GM19328 (cell line): ENCODE results near the gene ENTPD6.
"Not testable (repeated sequence)": the region's sequence is repeated elsewhere in the genome, so short reads cannot be mapped to it uniquely, and the experiment has no call there.

ENCODE experiments used
- ATAC-seq: cut with Tn5 transposase; IDR thresholded peaks from one replicate; pipeline ENCODE4 v1.9.1; 2021; ENCODE audit warnings: mild to moderate bottlenecking, moderate library complexity; ENCODE audit not compliant: unreplicated experiment

Gene ENTPD6

DNA sequence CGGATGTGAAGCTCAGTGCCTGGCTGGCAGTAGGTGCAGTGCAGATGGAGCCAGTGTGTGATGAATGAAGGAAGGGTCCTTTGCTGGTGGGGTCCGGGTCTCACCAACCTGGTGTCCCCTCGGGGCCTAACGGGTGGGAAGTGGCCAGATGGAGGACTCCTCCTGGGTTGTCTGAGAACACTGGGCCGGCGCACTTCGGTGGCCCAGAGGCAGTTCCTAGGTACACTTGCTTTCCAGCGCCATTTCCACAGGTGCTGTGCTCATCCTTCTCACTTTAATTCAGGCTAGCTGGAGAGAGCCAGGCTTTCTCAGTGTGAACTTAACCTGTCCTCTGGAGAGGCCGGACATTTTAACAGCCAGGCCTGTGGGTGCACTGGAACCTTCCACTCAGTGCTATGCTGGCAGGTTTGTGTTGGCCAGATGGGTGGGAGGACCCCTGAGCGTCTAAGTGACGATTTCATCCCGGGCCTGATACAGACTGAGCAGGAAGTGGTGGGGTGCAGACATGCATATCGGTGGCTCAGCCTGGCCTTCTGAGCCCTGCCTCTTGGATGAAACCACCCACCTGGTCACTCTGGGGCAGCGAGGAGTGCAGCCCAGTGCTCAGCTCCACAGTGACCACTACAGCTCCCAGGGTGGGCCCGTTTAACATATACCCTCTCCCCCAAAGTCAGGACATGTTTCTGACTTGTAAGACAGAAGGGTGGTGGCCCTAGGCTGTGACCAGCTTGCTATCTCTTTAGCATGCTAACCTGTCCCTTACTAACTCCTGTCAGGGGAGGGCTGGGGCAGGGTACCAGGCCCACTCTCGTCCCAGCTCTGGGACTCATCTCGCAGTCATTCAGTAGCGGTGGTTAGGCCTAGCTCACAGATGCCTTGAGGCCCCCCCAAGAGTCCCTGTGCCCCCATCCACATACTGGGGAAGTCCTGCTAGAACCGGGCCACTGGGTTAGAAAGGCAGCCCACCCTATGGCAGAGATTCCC is 44.2 kb downstream of the ENTPD6 start:
- no peak for ATAC-seq

DNA sequence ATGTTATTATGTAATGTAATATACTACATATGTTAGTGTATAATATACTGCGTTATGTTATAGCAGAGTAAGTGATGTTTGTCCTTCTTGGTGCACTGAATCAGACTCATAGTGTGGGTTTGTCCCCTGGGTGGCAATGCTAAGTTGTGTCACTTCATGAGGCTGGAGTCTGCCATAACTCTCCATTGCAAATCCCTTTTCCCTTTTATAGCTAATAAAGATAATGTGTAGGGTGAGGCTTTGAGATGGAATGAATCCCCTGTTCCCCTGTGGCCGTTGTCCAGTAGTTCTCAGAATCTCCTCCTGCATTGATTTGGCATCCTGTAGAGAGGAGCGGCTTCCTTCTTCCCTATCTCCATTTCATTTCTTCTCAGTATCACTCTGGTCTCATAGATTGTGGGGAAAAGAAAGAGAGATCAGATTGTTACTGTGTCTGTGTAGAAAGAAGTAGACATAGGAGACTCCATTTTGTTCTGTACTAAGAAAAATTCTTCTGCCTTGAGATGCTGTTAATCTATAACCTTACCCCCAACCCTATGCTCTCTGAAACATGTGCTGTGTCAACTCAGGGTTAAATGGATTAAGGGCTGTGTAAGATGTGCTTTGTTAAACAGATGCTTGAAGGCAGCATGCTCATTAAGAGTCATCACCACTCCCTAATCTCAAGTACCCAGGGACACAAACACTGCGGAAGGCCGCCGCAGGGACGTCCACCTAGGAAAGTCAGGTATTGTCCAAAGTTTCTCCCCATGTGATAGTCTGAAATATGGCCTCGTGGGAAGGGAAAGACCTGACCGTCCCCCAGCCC is 45.5 kb downstream of the ENTPD6 start:
- ATAC-seq, result not testable (repeated sequence)

DNA sequence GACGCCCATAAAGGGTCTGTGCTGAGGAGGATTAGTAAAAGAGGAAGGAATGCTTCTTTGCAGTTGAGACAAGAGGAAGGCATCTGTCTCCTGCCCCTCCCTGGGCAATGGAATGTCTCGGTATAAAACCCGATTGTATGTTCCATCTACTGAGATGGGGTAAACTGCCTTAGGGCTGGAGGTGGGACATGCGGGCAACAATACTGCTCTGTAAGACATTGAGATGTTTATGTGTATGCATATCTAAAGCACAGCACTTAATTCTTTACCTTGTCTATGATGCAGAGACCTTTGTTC is 46.1 kb downstream of the ENTPD6 start:
- not testable (repeated sequence) for ATAC-seq

DNA sequence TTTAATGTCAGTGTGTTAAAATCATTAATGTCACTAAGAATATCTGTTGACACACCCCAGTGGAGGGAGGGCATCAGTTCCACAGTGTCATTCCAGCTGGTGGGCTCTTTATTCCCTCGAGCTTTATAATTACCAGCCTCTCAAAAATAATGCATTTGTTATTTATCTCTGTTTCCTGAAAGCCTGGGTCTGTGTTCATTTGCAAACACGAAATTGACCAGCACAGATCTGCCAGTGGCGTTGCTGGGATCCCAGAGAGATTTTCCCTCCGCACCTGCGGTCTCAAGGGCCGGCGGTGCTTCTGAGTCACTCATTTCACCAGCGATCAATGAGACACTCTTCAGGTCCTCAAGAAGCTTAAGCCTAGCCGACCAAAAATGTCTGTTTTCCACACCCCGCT is 46.7 kb downstream of the ENTPD6 start:
- no peak for ATAC-seq

DNA sequence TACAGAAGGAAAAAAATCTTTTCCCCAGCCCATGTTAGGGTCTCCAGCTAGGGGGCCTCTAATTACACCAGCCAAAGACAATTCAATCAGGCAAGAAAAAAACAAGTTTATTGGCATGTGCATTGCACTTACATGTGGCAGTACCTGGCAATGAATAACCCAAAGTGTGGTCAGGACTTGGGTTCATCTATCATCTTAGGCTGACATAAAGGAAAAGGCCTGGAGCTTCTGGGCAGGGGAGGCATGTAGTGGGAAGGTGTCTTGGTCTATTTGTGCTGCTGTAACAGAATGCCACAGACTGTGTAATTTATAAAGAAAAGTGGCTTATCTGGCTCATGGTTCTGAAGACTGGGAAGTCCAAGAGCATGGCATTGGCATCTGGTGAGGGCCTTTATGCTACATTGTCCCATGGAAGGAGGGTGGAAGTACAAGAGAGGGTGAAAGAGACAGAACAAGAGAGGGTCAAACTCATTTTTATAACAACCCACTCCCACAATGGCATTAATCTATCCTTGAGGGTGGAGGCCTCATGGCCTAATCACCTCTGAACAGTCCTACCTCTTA is 48.0 kb downstream of the ENTPD6 start:
- ATAC-seq, result no peak

- no peak for ATAC-seq
Observed at GRCh38 chr20:25244976-25245375, 49.5 kb downstream of the ENTPD6 start.

GRCh38 chr20:25245461-25245860 is 49.9 kb downstream of the ENTPD6 start:
- no peak for ATAC-seq

- no peak for ATAC-seq
Observed at GRCh38 chr20:25246182-25246999, 50.9 kb downstream of the ENTPD6 start.

GRCh38 chr20:25247000-25247517 is 51.5 kb downstream of the ENTPD6 start:
- no peak for ATAC-seq

DNA sequence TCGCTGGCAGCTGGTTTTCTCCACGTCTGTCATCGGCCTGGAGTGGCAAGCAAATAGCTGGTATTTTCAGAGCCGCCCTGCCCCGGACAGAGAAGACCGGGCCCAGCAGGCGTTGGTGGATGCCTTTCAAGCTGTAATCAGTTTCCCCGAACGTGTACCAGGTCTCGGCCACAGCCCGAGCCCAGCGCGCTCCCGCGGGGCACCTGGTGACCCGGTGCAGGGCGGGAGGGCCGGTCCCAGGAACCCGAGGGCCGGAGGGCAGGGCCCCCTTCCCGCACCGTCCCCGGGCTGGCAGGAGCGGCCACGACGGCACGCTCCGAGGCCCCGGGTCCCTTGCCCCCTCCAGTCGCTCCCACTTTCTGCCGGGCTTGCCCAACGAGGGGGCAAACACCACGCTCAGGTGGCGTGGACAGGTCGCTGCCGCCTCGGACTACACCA is 52.0 kb downstream of the ENTPD6 start:
- peak; percentile 12 for ATAC-seq

- peak; percentile 58 for ATAC-seq
Observed at GRCh38 chr20:25247956-25248785, 52.7 kb downstream of the ENTPD6 start, which contains the start of gene PYGB. TSS of gene PYGB (plus strand) at chr20:25248085. CDS start at chr20:25248179, 94 bp downstream.

DNA sequence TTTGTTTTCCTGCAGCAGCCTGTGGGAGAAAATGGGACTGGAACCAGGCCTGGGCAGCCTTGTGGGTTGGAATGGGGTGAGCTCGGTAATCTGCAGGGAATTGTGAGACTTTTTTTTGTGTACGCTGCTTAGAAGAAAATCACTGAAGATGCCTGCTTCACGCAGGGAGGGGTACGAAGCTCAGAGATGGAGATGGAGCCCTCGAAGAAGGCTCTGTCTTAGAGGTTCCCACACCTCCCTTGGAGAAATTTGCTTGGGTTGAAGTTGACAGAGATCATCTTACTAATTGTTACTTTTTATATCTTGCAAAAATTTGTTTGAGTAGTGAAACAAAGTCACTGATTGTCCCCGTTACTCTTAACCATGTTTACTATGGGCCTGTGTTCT is 53.3 kb downstream of the ENTPD6 start:
- ATAC-seq, result no peak

DNA sequence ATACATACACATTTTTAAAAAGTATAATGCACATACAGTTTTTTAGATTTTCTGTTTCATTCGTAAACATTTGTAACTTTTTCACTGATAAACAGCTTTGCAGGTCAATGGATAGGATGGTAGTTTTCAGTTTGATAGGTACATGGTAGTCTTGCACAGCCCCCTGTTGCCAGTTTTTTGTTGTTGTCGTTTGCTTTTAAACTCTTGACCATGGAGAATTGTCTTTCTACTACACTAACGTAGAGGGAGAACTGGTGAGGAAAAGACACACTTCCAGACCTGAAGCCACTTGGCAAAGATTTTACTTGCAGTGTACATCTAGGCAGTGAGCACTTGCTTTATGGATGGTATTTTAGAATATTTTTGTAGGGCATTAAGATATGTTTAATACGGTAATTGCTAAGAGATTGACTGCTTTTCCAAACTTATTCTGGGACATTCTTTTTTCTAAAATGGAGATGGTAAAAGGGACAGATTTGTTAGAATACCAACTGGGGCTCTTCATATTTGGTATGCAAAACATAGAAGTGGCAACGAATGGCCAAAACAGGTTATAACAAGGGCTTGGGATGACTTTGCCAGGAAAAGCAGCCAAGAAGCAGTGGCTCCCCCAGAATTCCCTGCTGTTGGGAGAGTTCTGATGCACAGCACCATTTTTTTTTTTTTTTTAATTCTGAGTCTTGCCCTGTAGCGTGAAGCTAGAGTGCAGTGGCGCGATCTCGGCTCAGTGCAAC is 53.9 kb downstream of the ENTPD6 start:
- ATAC-seq, result no peak

DNA sequence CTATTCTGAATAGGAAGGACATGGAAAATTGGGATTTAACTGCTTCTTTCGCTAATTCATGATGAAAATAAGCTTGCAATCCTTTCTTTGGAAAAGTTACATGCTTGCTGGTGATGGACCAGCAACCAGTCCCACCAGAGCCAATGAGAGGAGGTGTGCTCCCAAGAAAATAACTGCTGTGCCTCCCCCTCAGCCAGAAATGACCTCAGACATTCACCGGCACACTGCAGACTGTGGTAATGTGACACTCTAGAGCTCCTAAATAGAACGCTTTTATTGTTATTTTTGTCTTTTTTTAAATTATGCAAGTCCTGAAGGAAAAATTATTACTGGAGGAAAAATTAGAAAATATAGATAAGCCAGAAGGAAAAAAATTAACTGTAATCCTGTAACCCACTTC is 55.0 kb downstream of the ENTPD6 start:
- no peak for ATAC-seq

GRCh38 chr20:25251019-25251418 is 55.5 kb downstream of the ENTPD6 start:
- no peak for ATAC-seq

DNA sequence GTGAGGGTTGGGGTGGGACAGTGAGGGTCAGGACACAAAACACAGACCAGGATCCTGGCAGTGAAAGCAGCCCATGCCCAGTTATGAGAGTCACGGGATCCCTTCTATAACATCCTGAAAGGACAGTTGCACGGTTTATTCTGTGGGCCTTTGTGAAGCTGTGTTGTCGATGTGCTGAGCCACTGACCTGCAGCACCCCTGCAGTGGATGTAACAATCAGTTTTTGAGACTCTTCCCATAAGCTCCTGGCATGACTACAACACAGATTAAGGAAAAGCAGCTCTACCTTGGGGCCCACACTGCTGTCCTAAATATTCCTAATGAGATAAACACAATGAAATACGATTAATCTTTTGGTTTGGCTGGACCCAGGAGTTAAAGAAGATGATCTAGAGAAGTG is 56.0 kb downstream of the ENTPD6 start:
- ATAC-seq, result no peak

- no peak for ATAC-seq
Observed at GRCh38 chr20:25252230-25252651, 56.7 kb downstream of the ENTPD6 start.

- ATAC-seq, result no peak
Observed at GRCh38 chr20:25252686-25253421, 57.3 kb downstream of the ENTPD6 start.
